Right renal pelvis (tissue), 4 donors: ENCODE measurements around the gene RSPH9. TPM values are rescaled to one million over a fixed set of nuclear protein-coding genes. Genes with fewer than 3 reads are reported as not detected.
"Not testable (repeated sequence)": the region's sequence is repeated elsewhere in the genome, so short reads cannot be mapped to it uniquely, and the experiment has no call there.

Experiments used
- DNase-seq, 4 donors: peaks; one replicate each; pipeline ENCODE4 v3.0.0-alpha.2; 2013; ENCODE audit warnings: low read depth in 4 of 4, low spot score in 3 of 4, missing footprints in 1 of 4
- polyA plus RNA-seq, 4 donors: library from polyadenylated mRNA; unstranded; fragments of 120-200 nt; gene quantifications; one replicate each; pipeline ENCODE4 v1.2.1, GENCODE V29; 2013; ENCODE audit not compliant: insufficient read length in 4 of 4

The RSPH9 gene
- polyA plus RNA-seq, 4 donors, result 1.4 to 1.7 (median 1.5) TPM

DNA sequence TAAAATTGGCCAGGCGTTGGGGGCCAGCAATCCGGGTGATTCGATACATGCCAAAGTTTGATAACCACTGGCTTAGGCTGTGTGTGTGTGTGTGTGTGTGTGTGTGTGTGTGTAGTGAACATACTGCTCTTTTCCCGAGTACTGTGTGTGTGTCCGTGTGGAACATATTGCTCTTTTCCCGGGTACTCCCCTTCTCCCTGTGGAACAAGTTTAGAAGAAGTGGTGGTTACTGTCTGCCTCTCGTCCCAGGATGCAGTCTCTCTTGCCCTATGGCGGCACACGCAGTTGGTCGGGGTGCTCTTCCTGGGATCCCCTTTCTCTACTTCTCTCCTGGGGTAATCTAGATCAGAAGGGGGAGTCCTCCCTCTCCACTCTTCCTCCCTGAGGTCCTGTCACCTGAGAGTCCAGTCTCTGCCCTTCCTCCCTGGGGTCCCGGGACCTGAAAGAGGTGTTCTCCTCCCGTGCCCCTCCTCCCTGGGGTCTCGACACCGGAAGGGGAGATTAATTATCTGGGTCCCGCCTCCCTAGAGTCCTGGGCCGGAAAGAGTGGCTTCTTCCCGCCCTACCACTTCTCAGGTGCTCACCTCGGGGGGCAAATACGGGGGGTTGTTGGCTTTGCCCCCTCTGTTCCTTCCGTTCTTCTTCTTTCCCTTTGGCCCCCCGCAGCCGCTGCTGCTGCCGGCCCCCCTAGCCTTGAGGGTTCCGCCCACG, 16.3 kb upstream of the RSPH9 start:
- peak in 2 of 4 donors; percentile 41 to 50 for DNase-seq

DNA sequence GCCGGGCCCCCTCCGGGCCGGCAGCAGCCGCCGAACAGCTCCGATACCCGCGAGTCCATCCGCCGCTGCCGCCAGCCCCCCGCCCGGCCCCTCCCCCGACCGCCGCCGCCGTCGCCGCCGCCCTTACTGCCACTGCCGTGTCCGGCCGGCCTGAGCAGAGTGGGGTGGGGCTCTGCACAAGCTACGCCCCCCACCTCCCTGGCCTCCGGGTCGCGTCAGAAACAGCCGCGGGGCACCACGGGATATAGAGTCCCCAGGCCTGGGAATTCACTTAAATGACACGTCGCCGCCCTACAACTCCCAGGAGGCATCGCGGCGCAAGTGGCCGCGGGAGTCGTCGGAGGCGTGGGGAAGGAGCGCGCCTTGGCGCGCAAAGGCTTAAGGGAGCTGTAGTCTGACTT, 15.7 kb upstream of the RSPH9 start, which contains the start of gene GTPBP2:
Gene GTPBP2 (minus strand): TSS at position 161 of the 401 bp plus-strand sequence. CDS start 102 bp downstream, at position 59.
- DNase-seq, result peak; percentile 96 to 98 (median 97)

DNA sequence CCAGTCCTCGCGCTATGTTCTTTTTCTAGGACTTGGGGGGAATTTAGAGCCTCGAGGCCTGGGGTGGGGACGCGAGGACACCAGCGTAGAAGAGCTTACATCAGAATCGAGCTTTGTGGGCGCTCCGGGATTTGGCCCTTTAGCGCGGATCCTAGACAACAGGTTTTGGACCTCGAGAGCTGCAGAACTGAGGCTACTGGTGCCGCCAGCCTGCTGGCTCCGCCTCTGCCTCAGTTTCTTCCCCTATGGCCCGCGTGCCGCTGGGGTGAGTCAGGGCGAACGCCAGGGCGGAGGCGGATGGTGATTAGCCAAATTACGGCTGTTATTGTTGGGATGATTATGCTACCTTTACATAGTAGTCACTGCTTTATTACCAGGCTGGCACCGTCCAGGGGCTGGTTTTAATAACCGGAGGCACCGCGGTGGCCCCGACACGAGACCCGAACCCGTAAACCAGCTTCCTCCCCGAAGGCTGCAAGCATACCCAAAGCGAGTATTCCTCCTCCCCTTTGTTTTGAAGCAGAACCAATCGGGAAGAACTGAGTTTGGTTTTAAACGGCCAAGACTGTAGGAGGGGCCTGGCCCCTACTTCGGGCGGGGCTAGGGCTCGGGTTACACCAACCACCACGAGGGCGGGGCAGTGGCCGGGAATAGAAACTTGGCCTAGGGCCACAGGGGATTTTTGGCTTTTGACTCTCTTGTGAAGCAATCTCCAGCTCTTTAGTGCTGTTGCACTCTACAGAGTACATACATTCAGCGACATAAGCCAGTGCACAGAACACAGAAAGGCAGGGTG, 15.1 kb upstream of the RSPH9 start:
- DNase-seq, result peak; percentile 90 to 95 (median 94)

DNA sequence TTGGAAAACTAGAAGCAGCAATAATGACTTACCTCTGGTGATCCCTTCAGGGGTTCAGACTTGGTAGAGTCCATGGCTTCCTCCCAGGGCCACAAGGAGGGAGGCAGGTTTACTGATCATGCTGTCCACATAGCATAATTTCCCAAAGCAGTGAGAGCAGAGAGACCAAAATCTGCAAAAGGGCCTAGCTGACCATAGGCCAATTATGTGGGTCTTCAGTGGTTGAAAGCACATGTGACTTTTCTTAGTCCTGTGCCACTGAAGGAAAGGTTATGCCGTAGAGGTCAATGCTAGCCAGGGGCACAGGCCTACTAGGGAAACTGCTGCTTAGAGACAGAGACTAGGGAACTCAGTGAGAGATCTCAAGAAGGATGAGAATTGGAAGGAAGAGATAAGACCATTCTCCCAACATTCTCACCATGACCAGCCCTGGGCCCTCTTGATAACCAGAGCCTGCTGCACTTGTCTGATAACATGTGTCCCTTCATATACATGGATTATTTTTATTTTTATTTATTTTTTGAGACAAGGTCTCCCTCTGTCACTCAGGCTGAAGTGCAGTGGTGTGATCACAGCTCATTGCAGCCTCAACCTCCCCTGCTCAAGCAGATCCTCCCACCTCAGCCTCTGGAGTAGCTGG, 13.7 kb upstream of the RSPH9 start:
- no peak for DNase-seq

GRCh38 chr6:43633002-43633401, 11.8 kb upstream of the RSPH9 start:
- DNase-seq, result not testable (repeated sequence)

DNA sequence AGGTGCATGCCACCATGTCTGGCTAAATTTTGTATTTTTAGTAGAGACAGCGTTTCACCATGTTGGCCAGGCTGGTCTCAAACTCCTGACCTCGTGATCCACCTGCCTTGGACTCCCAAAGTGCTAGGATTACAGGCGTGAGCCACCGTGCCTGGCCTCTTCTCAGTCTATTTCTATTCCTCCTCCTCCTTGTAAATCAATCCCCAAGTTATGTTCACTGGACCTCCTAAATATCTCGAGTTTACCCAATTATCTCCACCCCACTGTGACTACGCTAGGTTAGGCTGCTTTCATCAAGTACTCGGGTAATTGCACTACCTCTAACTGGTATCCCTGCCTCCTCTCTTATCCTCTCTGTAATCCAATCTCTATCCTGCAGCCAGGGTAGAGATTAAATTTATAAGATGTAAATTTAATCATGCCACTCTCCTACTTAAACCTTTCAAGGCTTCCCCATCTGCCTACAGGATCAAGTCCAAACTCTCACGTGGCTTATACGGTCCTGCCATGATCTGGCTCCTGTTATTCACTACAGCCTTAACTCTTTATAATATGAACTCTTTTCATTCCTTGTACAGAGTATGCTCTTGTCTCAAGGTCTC, 10.0 kb upstream of the RSPH9 start:
- DNase-seq, result no peak

- peak; percentile 65 to 73 (median 71) for DNase-seq
Measured at GRCh38 chr6:43635387-43636307, 9.2 kb upstream of the RSPH9 start, which contains the start of gene MAD2L1BP. MAD2L1BP (plus strand) TSS chr6:43635840; CDS start chr6:43635876, 36 bp downstream.

GRCh38 chr6:43636308-43636659, 8.6 kb upstream of the RSPH9 start:
- peak in 1 of 4 donors; percentile 22 for DNase-seq

- no peak for DNase-seq
Measured at GRCh38 chr6:43639984-43640800, 4.6 kb upstream of the RSPH9 start.

- no peak for DNase-seq
Measured at GRCh38 chr6:43645613-43645964, 753 bp downstream of the RSPH9 start.

GRCh38 chr6:43647613-43648012, 2.8 kb downstream of the RSPH9 start:
- no peak for DNase-seq

DNA sequence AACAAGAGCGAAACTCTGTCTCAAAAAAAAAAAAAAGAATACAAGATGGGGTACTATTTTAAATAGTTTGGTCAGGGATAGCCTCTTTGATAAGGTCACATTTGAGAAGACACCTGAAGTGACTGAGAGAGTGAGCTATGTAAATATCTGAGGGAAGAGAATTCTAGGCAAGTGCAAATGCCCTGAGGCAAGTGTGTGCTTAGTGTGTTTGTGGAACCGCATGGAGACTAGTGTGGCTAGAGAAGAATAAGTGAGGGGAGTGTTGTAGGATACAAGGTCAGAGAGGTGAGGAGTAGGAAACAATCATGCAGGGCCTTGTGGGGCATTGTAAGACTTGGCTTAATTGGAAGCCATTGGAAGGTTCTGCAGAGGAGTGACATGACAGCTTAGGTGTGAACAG, 3.4 kb downstream of the RSPH9 start:
- DNase-seq, result no peak

DNA sequence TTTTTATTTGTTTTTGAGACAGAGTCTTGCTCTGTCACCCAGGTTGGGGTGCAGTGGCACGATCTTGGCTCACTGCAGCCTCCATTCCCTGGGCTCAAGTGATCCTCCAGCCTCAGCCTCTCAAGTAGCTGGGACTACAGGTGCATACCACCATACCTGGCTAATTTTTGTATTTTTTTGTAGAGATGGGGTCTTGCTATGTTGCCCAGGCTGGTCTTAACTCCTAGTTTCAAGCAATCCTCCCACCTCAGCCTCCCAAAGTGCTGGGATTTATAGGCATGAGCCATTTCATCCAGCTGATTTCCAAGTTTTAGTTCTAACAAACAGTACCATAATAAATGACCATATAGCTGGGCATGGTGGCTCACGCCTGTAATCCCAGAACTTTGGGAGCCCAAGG, 8.0 kb downstream of the RSPH9 start:
- not testable (repeated sequence) for DNase-seq

DNA sequence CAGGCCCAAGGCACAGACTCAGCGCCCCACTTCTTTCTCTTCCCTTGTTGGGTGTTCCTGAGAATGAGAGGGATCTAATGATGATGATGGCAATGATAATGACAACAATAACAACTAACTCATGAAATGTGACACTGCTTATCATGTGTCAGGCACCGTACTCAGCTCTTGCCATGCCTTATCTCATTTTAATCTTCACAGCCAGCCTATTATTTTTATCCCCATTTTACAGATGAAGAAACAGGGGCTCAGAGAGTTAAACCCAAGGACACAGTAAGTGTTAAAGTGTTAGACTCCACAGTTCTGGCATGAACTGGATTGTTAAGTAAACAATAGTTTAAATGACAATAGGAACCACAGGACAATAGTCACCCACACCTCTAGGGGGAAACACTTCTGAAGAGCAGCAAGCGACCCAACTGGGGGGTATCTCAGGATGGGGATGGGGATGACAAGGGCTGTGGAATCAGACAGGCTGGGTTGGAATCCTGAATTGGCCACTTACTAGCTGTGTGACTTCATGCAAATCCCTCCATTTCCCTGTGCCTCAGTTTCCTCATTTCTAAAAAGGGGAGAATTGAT, 12.5 kb downstream of the RSPH9 start:
- no peak for DNase-seq

DNA sequence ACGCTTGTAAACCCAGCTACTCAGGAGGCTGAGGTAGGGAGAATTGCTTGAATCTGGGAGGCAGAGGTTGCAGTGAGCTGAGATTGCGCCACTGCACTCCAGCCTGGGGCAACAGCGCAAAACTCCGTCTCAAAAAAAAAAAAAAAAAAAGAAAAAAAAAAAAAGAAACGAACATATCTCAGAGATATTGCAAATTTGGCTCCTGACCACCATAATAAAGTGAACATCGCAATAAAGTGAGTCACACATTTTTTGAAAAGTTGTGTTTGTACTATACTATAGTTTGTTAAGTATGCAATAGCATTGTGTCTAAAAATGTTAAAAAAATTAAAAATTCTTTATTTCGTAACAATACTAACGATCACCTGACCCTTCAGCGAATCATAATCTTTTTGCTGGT, 13.3 kb downstream of the RSPH9 start:
- DNase-seq, result no peak

DNA sequence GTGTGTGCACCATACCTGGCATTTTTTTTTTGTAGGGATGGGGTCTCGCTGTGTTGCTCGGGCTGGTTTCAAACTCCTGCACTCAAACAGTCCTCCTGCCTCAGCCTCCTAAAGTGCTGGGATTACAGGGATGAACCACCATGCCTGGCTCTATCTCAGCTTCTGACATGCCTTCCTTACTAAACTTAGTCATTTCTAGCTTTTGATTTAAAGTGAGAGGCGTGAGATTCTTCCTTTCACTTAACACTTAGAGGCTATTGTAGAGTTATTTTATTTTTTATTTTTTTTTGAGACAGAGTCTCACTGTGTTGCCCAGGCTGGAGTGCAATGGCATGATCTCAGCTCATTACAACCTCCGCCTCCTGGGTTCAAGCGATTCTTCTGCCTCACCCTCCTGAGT, 18.1 kb downstream of the RSPH9 start:
- not testable (repeated sequence) for DNase-seq

GRCh38 chr6:43665376-43665775, 20.5 kb downstream of the RSPH9 start:
- DNase-seq, result no peak

DNA sequence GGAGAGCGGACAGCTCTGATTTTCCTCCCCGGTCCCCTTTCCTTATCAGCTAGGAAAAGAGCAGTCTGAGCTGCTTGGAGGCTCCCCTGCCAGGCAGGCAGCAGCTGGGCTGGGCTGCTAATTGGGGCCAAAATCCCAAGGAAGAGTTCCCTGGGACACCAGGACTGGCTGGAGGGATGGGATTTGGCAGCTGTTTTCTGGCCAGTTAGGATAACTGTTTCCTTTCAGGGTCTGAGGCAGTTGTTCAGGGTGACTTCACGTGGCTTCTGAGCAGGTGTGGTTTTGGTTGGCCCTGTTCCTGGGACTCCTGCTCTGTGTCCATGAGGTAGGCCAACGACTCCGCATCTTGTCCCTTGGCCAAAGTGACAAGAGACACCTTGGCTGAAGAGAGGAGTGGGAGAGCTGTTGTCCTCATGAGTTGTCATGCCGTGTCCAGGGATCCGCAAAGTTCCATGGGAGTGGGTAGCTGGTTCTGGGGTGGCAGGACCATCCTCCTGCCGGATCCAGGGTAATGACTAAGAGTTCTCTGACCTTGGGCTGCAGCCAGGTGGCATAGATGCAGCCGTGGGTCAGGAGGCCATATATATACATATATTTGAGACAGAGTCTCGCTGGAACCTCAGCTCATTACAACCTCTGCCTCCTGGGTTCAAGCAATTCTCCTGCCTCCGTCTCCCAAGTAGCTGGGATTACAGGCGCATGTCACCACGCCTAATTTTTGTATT, 21.5 kb downstream of the RSPH9 start:
- no peak for DNase-seq
